NT2/D1 (cell line): ENCODE data around the gene ACAP1.

Experiments
- SUZ12 ChIP-seq: IDR thresholded peaks from 2 replicates; pipeline ENCODE4 v1.6.1; 2011; ENCODE audit not compliant: insufficient read length, insufficient read depth; ENCODE audit errors: extremely low read depth
- YY1 ChIP-seq: IDR thresholded peaks from 2 replicates; pipeline ENCODE4 v1.6.1; 2011; ENCODE audit not compliant: insufficient read length, insufficient read depth
- ZNF274 ChIP-seq: IDR thresholded peaks from 2 replicates; pipeline ENCODE4 v1.6.1; 2011; ENCODE audit warnings: mild to moderate bottlenecking, low read depth, low read length

GRCh38 chr17:7325031-7325528 is 11.2 kb upstream of the ACAP1 start:
- TF ChIP-seq ZNF274 = no peak
- no peak for TF ChIP-seq YY1
- no peak for TF ChIP-seq SUZ12
